Skin epidermis (tissue), 12 donors: Measurements from ENCODE around the gene HDAC11.
A peak's percentile ranks its signal among the peaks of the same experiment; 100 is the strongest.

Experiments
- H3K27ac ChIP-seq, 21 experiments: fragments of 200-600 bp; sonication (generic) in 11 of 21; one replicate each; pipeline ENCODE4 v1.5.0; 2020; ENCODE audit warnings: mild to moderate bottlenecking in 3 of 21, inconsistent platforms in 2 of 21, moderate library complexity in 2 of 21
- H3K4me3 ChIP-seq, 7 experiments: fragments of 200-600 bp; sonication (generic) in 2 of 7; one replicate each; pipeline ENCODE4 v1.5.0; 2020; ENCODE audit warnings: inconsistent platforms in 2 of 7, mild to moderate bottlenecking in 2 of 7, moderate library complexity in 1 of 7

Gene HDAC11

GRCh38 chr3:13504161-13504831, 24.2 kb downstream of the HDAC11 start:
- no peak overlapping the region for H3K4me3 ChIP-seq
- H3K27ac ChIP-seq: no peak overlapping the region

DNA sequence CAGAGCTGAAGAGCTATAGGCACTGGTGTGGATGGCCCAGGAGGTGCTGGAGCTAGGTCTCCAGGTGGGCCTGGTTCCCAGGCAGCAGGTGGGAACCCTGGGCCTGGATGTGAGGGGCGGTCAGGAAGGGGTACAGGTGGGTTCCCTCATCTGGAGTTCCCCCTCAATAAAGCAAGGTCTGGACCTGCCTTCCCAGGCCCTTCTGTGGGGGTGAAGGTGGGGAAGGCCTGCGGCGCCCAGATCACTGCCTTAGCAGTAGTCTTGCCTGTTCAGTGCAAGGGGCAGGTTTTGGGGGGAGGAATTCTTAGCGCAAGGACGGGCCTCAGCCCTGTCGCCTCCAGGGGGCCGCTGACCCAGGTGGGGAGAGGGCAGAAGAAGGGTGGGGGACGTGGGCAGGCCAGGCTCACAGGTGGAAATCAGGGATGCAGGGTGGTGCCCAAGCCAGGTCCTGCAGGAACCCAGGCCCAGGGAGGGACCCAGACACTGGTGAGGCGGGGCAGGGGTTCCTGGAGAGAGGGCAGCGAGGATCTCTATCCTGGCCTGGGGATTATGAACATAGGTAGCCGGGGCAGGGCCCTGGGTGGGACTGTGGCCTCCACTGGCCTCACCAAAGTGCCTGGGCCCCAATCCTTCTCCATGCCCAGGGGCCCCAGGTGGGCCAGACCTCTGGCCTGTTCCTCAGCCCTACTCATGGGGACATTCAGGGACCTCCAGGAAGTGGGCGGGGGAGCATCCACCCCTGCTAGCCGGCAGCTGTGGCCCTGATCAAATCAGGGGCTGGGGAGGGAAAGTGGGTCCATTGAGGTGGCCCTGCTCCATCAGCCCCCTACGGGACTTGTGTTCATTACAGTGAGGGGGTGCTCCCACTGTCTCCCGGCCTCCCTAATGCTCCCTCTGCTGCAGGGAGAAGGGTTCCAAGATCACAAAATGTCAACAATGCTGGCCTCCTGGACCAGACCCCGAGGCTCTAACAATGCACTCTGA, 25.3 kb downstream of the HDAC11 start:
- Histone ChIP-seq H3K27ac (no peak overlapping the region), H3K4me3 (no peak overlapping the region)

DNA sequence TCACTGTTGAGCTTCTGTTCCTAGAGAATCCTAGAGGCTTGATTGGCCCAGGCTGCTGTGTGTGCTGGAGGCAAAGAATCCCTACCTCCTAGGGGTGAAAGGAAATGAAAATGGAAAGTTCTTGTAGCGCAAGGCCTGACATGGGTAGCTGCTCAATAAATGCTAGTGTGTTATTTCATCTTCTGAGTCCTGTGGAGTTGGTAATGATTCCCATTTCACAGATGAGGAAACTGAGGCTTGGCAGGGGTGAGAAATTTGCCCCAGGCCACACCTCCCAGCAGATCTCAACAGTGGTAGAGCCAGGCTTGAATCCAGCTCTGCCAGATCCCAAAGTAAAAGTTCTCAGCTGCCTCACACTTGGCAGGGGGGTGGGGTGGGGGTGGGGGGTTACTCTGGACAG, 26.1 kb downstream of the HDAC11 start:
- Histone ChIP-seq H3K27ac (no peak overlapping the region), H3K4me3 (no peak overlapping the region)

- no peak overlapping the region for H3K4me3 ChIP-seq
- H3K27ac ChIP-seq: peak overlapping the region in 1 of 21 experiments; percentile 28
Measured at GRCh38 chr3:13506680-13507079, 26.6 kb downstream of the HDAC11 start.

- peak overlapping the region in 5 of 21 experiments; percentile 9 to 73 (median 28) for H3K27ac ChIP-seq
- H3K4me3 ChIP-seq: no peak overlapping the region
Measured at GRCh38 chr3:13507247-13507569, 27.1 kb downstream of the HDAC11 start.

- Histone ChIP-seq H3K27ac (peak overlapping the region in 8 of 21 experiments; percentile 7 to 73 (median 34)), H3K4me3 (no peak overlapping the region)
Measured at GRCh38 chr3:13507570-13508339, 27.6 kb downstream of the HDAC11 start.

- no peak overlapping the region for H3K27ac ChIP-seq
- H3K4me3 ChIP-seq: no peak overlapping the region
Measured at GRCh38 chr3:13508496-13508895, 28.4 kb downstream of the HDAC11 start.

- no peak overlapping the region for H3K4me3 ChIP-seq
- H3K27ac ChIP-seq: no peak overlapping the region
Measured at GRCh38 chr3:13509059-13509815, 29.1 kb downstream of the HDAC11 start.

DNA sequence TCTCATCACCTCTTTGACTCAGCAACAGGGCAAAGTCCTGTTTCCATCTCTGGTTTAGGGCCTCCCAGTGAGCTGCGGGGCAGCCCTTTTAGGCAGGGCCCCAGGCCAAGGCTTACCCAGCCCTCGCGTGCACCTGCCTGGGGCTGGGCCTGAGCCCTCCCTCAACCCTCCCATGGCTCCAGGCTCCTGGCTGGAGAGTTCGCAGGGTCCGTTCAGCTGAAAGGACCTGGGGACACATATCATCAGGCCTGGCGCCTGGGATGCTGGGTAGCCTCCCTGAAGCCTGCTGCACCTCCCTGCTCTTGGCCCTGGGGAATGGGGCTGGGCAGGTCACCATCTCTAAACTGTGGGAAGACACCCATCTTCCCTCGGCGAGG, 29.7 kb downstream of the HDAC11 start:
- no peak overlapping the region for H3K4me3 ChIP-seq
- no peak overlapping the region for H3K27ac ChIP-seq

DNA sequence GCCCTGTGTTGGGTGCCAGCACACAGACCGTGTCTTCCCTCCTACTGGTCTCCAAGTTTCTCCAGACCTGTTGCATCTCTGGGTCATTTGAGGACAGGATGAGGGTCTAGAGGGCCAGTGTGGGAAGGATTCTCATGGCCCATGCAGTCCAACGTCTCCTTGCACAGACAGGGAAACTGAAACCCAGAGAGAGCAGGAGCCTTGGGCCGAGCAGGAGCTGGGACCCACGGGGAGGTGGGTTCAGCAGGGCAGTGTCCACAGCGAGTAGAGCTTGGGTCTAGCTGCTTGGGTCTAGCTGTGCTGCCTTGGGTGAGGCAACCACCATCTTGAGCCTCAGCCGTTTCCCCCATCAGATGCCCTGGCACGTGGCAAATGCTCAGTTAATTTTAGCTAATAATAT, 32.3 kb downstream of the HDAC11 start:
- Histone ChIP-seq H3K27ac (peak overlapping the region in 16 of 21 experiments; percentile 19 to 90 (median 74)), H3K4me3 (no peak overlapping the region)

DNA sequence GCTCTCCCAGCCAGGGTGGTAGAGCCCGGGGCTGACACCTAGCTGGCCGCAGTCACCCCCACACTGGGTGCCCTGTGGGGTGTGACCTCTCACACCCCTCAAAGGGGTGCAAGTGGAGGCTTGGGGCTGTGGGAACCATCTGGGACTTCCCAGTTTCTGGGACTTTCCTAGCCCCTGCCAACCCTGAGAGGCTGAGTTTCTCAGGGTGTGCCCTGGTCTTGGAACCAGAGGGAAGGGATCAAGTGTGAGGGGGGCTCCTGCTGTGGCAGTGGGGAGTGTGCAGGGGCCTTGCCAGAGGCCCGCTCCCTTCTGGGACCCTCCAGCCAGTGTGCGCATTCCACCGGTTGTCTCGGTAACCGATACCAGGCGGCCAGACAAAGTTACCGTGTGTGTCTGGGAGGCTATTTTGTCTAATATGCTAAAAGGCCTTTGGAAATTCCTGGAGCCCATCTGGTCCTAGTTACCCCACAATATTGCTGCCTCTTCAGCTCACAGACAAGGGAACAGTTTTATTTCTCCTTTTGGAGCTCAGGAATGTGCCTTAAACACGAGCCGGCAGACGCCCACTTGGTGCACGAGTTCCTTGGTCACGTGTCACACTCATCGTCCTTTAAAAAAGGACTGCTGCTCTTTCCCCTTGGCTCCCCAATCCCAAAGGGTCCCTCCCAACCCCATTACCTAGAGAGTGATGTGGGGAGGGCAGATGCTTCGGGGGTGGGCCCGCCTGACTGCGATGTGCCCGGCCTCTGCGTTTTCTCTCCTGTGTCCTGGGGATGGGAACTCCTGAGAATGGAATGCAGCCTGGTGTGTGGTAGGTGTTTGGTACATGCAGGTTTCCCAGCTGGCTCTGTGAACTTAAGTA, 33.2 kb downstream of the HDAC11 start:
- no peak overlapping the region for H3K4me3 ChIP-seq
- peak overlapping the region in 20 of 21 experiments; percentile 21 to 90 (median 66) for H3K27ac ChIP-seq

DNA sequence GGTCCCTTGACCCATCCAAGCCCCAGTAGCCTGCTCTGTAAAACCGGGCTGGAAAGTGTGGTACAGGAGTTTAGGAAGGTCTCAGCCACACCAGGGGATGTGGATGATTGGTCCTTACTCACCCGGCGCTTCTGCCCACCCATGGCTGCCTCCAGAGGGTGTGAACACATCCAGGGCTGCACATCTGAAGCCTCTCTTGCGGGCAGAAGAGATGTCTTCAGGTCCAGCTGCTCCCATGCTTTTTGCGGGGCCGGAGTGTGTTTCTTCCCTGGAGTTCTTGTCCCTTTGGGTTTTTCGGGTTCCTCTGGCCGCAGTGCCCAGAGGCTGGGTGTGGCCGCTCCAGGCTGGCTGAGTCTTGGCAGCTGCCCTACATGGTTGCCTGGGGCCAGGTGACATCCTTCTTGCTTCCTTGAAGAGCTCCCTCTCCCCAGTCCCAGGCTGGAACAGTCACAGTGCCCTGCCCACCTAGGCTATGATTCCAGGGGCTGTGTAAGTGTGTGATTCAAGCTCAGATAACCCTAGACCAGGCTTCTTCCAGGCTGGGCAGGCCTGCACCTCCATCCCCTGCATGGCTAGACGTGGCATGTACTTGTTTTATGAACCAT, 33.9 kb downstream of the HDAC11 start:
- peak overlapping the region in 19 of 21 experiments; percentile 3 to 90 (median 68) for H3K27ac ChIP-seq
- no peak overlapping the region for H3K4me3 ChIP-seq

DNA sequence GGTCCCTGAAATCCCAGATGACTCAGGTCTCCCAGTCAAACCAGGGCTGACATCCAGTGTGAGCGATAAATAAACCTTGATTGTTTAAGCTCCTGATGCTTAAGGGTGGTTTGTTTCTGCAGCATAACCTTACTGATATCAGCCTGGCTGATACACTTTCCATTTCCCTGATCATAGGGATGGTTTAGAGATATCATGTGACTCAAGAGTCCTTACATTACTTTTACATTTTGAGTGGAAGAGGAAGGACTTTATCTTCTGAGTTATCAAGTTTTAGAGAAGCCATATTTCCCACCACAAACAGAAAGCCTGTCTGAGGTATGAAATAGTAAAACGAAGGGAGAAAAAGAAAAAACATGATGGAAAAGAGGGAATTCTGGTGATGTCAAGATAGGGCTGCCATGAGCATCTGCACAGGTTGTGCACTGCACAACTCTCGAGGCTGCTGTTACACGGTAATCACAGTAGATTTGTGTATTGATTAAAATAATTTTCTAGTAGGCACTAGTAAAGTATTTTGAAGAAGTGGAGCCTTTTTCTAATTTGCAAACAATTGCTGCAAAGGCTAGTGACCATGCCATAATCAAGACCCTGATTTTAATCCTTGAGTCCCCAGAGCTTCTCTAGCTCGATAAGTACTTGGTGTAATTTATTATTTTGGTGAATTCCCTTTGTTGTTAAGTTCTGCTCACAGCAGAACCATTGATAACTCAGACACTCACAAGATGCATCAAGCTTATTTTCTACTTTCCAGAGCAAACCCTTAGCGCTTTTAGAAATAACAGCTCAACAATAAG, 34.7 kb downstream of the HDAC11 start:
- no peak overlapping the region for H3K4me3 ChIP-seq
- H3K27ac ChIP-seq: peak overlapping the region in 12 of 21 experiments; percentile 21 to 90 (median 70)

- H3K4me3 ChIP-seq: no peak overlapping the region
- H3K27ac ChIP-seq: peak overlapping the region in 12 of 21 experiments; percentile 7 to 77 (median 46)
Measured at GRCh38 chr3:13515786-13516759, 36.0 kb downstream of the HDAC11 start.

DNA sequence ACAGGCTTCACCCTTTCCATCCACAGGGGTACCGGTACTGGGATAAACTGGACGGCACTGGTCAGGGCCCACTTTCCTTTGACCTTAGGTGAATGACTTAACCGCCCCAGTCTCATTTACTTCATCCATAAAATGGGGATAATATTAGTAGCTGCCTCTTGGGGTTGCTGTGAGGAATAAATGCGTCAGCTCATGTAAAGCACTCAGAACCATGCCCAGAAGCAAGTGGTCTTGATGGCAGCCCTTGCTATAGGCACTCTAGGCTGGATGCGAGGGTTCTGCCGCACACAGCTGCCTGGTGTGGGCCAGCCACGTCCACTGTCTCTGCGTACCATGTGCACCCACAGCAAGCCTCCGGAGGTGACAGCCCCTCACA, 36.6 kb downstream of the HDAC11 start:
- Histone ChIP-seq H3K4me3 (no peak overlapping the region), H3K27ac (peak overlapping the region in 12 of 21 experiments; percentile 5 to 77 (median 46))
